HCT116 (cell line): Measurements from ENCODE around the gene PITPNC1.

Experiments used
- CTCF ChIP-seq, 3 experiments: fragments of 200-600 bp in 1 of 3; sonication (generic) in 1 of 3; IDR thresholded peaks in 2 of 3; conservative IDR thresholded peaks in 1 of 3; 2 replicates each; pipeline ENCODE4 v1.5.1; 2012 to 2017; ENCODE audit warnings: low read depth in 2 of 3, low read length in 2 of 3, antibody characterized with exemption in 1 of 3, borderline replicate concordance in 1 of 3, control low read depth in 1 of 3, mild to moderate bottlenecking in 1 of 3, mixed read lengths in 1 of 3, mixed run types in 1 of 3, moderate library complexity in 1 of 3; ENCODE audit not compliant: insufficient read depth in 1 of 3
- EZH2phosphoT487 ChIP-seq: fragments of 200-600 bp; IDR thresholded peaks from 2 replicates; pipeline ENCODE4 v1.6.1; 2018; ENCODE audit warnings: antibody characterized with exemption, borderline replicate concordance
- JUND ChIP-seq: IDR thresholded peaks from 2 replicates; pipeline ENCODE4 v1.6.1; 2012
- POLR2A ChIP-seq: IDR thresholded peaks from 2 replicates; pipeline ENCODE4 v1.7.0; 2011; ENCODE audit warnings: borderline replicate concordance; ENCODE audit not compliant: insufficient read depth, insufficient read length; ENCODE audit errors: extremely low read depth
- POLR2AphosphoS5 ChIP-seq: IDR thresholded peaks from 2 replicates; pipeline ENCODE4 v1.6.1; 2011; ENCODE audit warnings: mild to moderate bottlenecking, low read depth, low read length, moderate library complexity
- RAD21 ChIP-seq: IDR thresholded peaks from 2 replicates; pipeline ENCODE4 v1.6.1; 2012; ENCODE audit warnings: low read depth, mild to moderate bottlenecking
- SIN3A ChIP-seq: IDR thresholded peaks from 2 replicates; pipeline ENCODE4 v1.6.1; 2012; ENCODE audit warnings: low read depth
- SP1 ChIP-seq: IDR thresholded peaks from 2 replicates; pipeline ENCODE4 v1.6.1; 2012; ENCODE audit warnings: low read depth

GRCh38 chr17:67499685-67500084 lies 122.6 kb downstream of the PITPNC1 start:
- no peak for TF ChIP-seq CTCF (IDR thresholded peaks at IDR 0.05 in 2 of 3, conservative IDR thresholded peaks at IDR 0.05 in 1 of 3; ENCODE audit: borderline replicate concordance in 1 of 3, insufficient read depth in 1 of 3, low read depth in 2 of 3, low read length in 2 of 3)
- TF ChIP-seq POLR2A, result no peak
- TF ChIP-seq RAD21, result no peak
- no peak for TF ChIP-seq POLR2AphosphoS5
- no peak for TF ChIP-seq SP1
- no peak for TF ChIP-seq JUND
- no peak for TF ChIP-seq EZH2phosphoT487
- TF ChIP-seq SIN3A, result no peak
